GM21576 (cell line): ENCODE results near the gene FGA.

Experiments used
- ATAC-seq: cut with Tn5 transposase; IDR thresholded peaks from one replicate; pipeline ENCODE4 v1.9.1; 2021; ENCODE audit warnings: mild to moderate bottlenecking, moderate library complexity; ENCODE audit not compliant: unreplicated experiment

Gene FGA

GRCh38 chr4:154545689-154546088 lies 44.9 kb downstream of the FGA start:
- no peak for ATAC-seq

- no peak for ATAC-seq
Observed at GRCh38 chr4:154542271-154542879, 48.2 kb downstream of the FGA start.
